Left forelimb (tissue), 1 donor: ENCODE measurements around the gene FREY1.

Experiments
- DNase-seq: peaks from one replicate; pipeline ENCODE4 v3.0.0-alpha.2; 2018; ENCODE audit warnings: low spot score

FREY1 gene

GRCh38 chr11:45894555-45895247 is 12.4 kb downstream of the FREY1 start:
- DNase-seq, result no peak

DNA sequence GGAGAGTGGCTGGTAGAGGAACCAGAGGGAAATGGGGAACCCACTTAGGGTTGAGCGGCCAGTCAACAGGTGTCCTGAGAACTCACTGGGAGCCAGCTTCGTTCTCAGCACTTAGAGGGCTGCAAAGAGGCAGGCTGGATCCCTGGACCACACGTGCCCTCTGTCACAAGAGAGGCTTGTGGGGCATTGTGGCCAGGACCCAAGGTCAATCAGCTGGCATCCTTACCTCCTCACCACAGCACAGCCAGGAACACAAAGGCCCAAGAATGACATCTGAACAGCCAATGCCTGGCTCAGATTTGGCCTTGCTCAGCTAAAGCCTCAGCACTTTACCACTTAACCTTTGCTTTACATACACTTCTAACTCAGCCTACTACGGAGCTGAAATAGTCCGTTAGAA is 14.2 kb downstream of the FREY1 start:
- DNase-seq, result no peak

- DNase-seq, result no peak
These were observed 16.1 kb downstream of the FREY1 start for GRCh38 chr11:45890886-45891550.

DNA sequence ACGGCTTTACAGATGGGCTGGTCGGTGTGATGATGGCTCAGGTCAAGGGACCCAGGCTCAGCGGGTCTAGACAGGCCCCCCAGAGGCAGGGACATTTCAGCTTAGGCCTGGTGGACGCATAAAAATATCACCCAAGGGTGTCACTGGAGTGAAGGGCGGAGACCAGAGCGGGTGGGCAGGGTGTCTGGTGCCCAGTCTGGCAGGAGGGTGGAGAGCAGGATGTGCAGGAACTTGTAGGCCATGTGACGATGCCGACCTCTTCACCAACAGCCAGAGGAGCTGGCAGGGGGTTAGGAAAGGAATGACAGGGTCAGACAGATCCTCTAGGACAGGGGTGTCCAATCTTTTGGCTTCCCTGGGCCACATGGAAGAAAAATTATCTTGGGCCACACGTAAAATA is 17.1 kb downstream of the FREY1 start:
- DNase-seq, result no peak

GRCh38 chr11:45889555-45889954 is 17.5 kb downstream of the FREY1 start:
- no peak for DNase-seq

GRCh38 chr11:45887587-45887986 is 19.5 kb downstream of the FREY1 start:
- no peak for DNase-seq

GRCh38 chr11:45886816-45887520 is 20.1 kb downstream of the FREY1 start:
- no peak for DNase-seq

DNA sequence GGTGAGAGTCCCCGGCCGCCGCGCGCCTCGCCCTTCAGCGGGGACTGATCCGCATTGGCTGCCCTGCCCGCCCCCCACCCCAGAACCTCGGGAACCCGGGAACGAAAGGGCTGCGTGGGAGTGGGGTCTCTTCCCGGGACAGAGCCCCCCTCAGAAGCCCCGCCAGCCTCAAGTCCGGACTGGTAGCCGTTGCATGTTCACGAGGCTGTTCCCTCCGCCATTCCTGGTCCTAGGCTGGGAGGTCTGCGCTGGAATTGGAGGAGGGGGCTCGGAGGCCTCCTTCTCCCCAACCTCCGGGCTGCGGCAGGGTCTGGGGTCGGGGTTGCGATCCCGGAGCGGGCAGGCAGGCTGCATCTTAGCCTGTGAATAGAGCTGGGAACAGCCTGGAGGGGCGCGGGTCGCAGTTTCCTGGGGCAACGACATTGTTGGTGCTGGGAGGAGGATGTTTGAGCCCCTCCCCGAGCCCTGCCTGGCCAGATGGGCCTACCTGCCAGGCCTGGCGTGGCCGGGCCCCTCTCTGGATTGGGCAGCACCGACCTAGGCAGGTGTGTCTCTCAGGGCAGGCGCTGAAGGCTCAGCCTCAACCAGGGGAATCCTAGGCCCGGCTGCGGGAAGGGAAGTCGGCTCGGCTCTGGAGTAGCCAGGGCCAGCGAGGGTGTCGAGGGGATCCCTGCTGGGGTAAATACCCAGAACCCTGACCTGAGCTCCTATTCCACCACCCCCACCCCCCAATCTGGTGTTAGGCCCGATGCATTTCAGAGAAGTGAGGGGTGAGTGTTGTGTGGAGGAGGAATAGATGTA is 20.9 kb downstream of the FREY1 start:
- DNase-seq, result no peak

GRCh38 chr11:45885274-45885920 is 21.7 kb downstream of the FREY1 start, which contains the start of gene MAPK8IP1:
Gene MAPK8IP1, plus strand, starts transcription at chr11:45885651. Its CDS starts 170 bp downstream, at chr11:45885821.
- peak; percentile 81 for DNase-seq

- DNase-seq, result no peak
These were observed 22.4 kb downstream of the FREY1 start for GRCh38 chr11:45884596-45885185.

DNA sequence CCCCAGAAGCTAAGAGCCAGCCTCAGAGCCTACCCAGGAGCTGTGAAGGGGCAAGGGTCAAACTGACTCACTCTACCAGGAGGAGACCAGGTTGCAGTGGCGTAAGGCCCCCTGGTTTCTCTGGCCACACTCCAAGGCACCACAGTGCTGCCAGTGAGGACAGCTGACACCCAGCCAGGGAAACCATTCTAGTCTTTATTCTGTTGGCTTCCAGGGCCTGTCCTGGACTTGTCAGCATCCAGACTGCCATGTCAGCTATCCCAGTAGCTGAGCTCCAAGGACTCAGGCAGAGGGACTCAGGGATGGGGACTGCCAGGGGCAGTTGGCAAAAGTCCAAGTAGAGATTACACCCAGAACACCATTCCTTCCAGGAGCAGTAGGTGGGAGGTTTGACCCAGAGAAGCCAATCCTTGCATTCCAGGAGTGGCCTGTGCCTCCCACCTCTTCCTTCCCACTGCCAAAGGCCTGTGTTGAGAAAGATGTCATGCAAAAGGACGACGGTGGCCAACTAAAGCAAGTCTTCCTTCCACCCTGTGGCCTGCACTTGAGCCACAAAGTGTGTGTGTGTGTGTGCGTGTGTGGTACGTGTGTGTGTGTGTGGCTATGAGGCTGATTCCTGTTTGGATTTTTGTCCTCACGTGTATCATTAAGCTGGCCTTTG is 25.2 kb downstream of the FREY1 start:
- no peak for DNase-seq

- DNase-seq, result no peak
These were observed 26.1 kb downstream of the FREY1 start for GRCh38 chr11:45880772-45881570.

GRCh38 chr11:45879803-45880686 is 27.0 kb downstream of the FREY1 start:
- no peak for DNase-seq

DNA sequence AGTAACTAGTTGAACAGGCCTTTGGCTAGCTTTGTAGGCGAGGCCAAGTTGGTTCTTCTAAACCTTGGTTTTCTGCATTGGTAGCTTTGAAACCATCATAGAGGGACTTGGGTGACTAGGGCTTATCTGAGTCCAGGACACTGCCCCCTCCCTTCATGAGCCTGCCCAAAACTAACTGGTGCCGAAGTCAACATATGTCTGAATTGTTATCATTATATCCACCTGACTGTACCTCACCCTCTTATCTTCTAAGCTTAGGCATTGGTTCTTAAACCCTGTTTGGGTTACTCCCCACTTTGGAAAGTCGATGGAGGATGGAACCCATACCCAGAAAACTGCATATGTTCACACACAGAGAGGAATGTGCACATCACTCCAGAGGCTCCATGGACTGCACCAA is 29.2 kb downstream of the FREY1 start:
- no peak for DNase-seq

GRCh38 chr11:45877221-45877620 is 29.9 kb downstream of the FREY1 start:
- DNase-seq, result no peak

- DNase-seq, result no peak
These were observed 30.7 kb downstream of the FREY1 start for GRCh38 chr11:45876401-45876800.

- no peak for DNase-seq
These were observed 34.3 kb downstream of the FREY1 start for GRCh38 chr11:45872651-45873356.

GRCh38 chr11:45871638-45872037 is 35.4 kb downstream of the FREY1 start:
- DNase-seq, result no peak
